AG04450 (cell line): Measurements from ENCODE around the gene TMTC3. TPM values are rescaled to one million over a fixed set of nuclear protein-coding genes. Genes with fewer than 3 reads are reported as not detected.

Experiments used
- CTCF ChIA-PET: fragments of 300-600, 350-600 bp; formaldehyde crosslinking; extraction: SDS; loops from one replicate; lab custom pipeline; 2022; ENCODE audit warnings: antibody characterized with exemption, inconsistent platforms; lab: Charles Lee
- POLR2A ChIA-PET: fragments of 350-600 bp; formaldehyde crosslinking; extraction: SDS; loops from one replicate; lab custom pipeline; 2021; ENCODE audit warnings: antibody characterized with exemption, inconsistent platforms; lab: Yijun Ruan, JAX
- DNase-seq: peaks from one replicate; pipeline ENCODE4 v3.0.0-alpha.2; 2011; ENCODE audit warnings: low read depth, low spot score
- H3K27ac ChIP-seq: one replicate; pipeline ENCODE4 v1.5.1; 2012; ENCODE audit warnings: low read depth, low read length, control low read depth
- H3K27me3 ChIP-seq: one replicate; pipeline ENCODE4 v1.6.0; 2012; ENCODE audit warnings: low read length; ENCODE audit not compliant: control insufficient read depth, insufficient read depth
- H3K4me3 ChIP-seq: 2 replicates; pipeline ENCODE4 v1.5.1; 2011; ENCODE audit warnings: mild to moderate bottlenecking, low read depth, low read length, control low read depth
- H3K9me3 ChIP-seq: 2 replicates; pipeline ENCODE4 v1.5.1; 2012; ENCODE audit warnings: low read length; ENCODE audit not compliant: control insufficient read depth, insufficient read depth
- CTCF ChIP-seq: IDR thresholded peaks from 2 replicates; pipeline ENCODE4 v1.5.1; 2011; ENCODE audit warnings: low read depth, low read length, control low read depth, inconsistent platforms
- polyA plus RNA-seq: library from polyadenylated mRNA; depleted of rRNA; stranded (reverse); fragments of >200 nt; gene quantifications from 2 replicates; pipeline ENCODE4 v1.2.3, GENCODE V29; 2011

Gene TMTC3
- polyA plus RNA-seq, 1 experiment: 29.3 TPM

- Histone ChIP-seq H3K27ac (no peak overlapping the region), H3K27me3 (no peaks in the 10 kb centered on the region), H3K9me3 (no peaks in the 10 kb centered on the region), H3K4me3 (no peak overlapping the region)
- TF ChIP-seq CTCF: no peak
- no peak for DNase-seq
- POLR2A ChIA-PET: no interaction called here
- CTCF ChIA-PET: interaction anchor here (0.7 kb wide), 1 partner anchor 20 kb away, joined by 3 read pairs; no protein-coding TSS in a partner anchor
These were observed 33.4 kb downstream of the TMTC3 start for GRCh38 chr12:88175544-88175943.

- Histone ChIP-seq H3K27me3 (no peaks in the 10 kb centered on the region), H3K27ac (no peak overlapping the region), H3K4me3 (no peak overlapping the region), H3K9me3 (peaks cover 3% of the 10 kb centered on the region; the same call in 1 of the 2 replicates)
- ChIA-PET CTCF (no interaction called here), POLR2A (no interaction called here)
- TF ChIP-seq CTCF: no peak
- no peak for DNase-seq
These were observed 37.4 kb downstream of the TMTC3 start for GRCh38 chr12:88179436-88180014.

- POLR2A ChIA-PET: no interaction called here
- DNase-seq: no peak
These were observed 39.8 kb downstream of the TMTC3 start for GRCh38 chr12:88181881-88182280.

GRCh38 chr12:88182416-88182815 lies 40.3 kb downstream of the TMTC3 start:
- no peak for TF ChIP-seq CTCF
- Histone ChIP-seq H3K4me3 (no peak overlapping the region), H3K9me3 (peaks cover 3% of the 10 kb centered on the region; the same call in 1 of the 2 replicates), H3K27me3 (no peaks in the 10 kb centered on the region), H3K27ac (no peak overlapping the region)
- POLR2A ChIA-PET: no interaction called here
- CTCF ChIA-PET: no interaction called here
- DNase-seq: no peak

More at GRCh38 chr12:88181881-88182280, 39.8 kb downstream of the TMTC3 start:
- no peaks in the 10 kb centered on the region for H3K27me3 ChIP-seq
- no peak overlapping the region for H3K4me3 ChIP-seq
- CTCF ChIA-PET: no interaction called here
- no peak for TF ChIP-seq CTCF
- peaks cover 3% of the 10 kb centered on the region; the same call in 1 of the 2 replicates for H3K9me3 ChIP-seq
- H3K27ac ChIP-seq: no peak overlapping the region

GRCh38 chr12:88184196-88184595 lies 42.1 kb downstream of the TMTC3 start:
- peaks cover 3% of the 10 kb centered on the region; the same call in 1 of the 2 replicates for H3K9me3 ChIP-seq
- H3K4me3 ChIP-seq: no peak overlapping the region
- no peaks in the 10 kb centered on the region for H3K27me3 ChIP-seq
- no peak for TF ChIP-seq CTCF
- POLR2A ChIA-PET: no interaction called here
- no peak overlapping the region for H3K27ac ChIP-seq
- CTCF ChIA-PET: interaction anchor here (0.6 kb wide), 1 partner anchor 25 kb away, joined by 3 read pairs; no protein-coding TSS in a partner anchor
- DNase-seq: no peak
